OCI-LY1 (cell line): Measurements from ENCODE around the gene NBDY.
"Not testable (repeated sequence)": the region's sequence is repeated elsewhere in the genome, so short reads cannot be mapped to it uniquely, and the experiment has no call there.

Experiments
- H2AFZ ChIP-seq: fragments of 200-600 bp; sonication (generic), shearing (Covaris generic); 2 replicates; pipeline ENCODE4 v1.6.0; 2014; ENCODE audit warnings: antibody characterized with exemption, mild to moderate bottlenecking, low read length
- H3F3A ChIP-seq: fragments of 200-600 bp; sonication (generic), shearing (Covaris generic); 2 replicates; pipeline ENCODE4 v1.6.0; 2014; ENCODE audit warnings: mild to moderate bottlenecking, antibody characterized with exemption, low read length, moderate library complexity; ENCODE audit not compliant: insufficient read depth
- H3K27ac ChIP-seq: fragments of 200-600 bp; sonication (generic); 2 replicates; pipeline ENCODE4 v1.5.1; 2014; ENCODE audit warnings: low read length, mixed run types, mild to moderate bottlenecking, low read depth; ENCODE audit not compliant: poor library complexity, severe bottlenecking
- H3K27me3 ChIP-seq: fragments of 200-600 bp; sonication (generic); 2 replicates; pipeline ENCODE4 v1.6.0; 2014; ENCODE audit warnings: antibody characterized with exemption, mild to moderate bottlenecking, low read length, moderate library complexity; ENCODE audit not compliant: insufficient read depth
- H3K36me3 ChIP-seq: fragments of 200-600 bp; sonication (generic); 2 replicates; pipeline ENCODE4 v1.6.1; 2014; ENCODE audit warnings: mild to moderate bottlenecking, antibody characterized with exemption, low read length, moderate library complexity, mixed read lengths; ENCODE audit not compliant: insufficient read depth
- H3K4me1 ChIP-seq: fragments of 200-600 bp; sonication (generic); 2 replicates; pipeline ENCODE4 v1.5.1; 2014; ENCODE audit warnings: mild to moderate bottlenecking, low read length, moderate library complexity; ENCODE audit not compliant: insufficient read depth, severe bottlenecking
- H3K4me2 ChIP-seq: fragments of 200-600 bp; sonication (generic), shearing (Covaris generic); 2 replicates; pipeline ENCODE4 v1.6.1; 2014; ENCODE audit warnings: low read length
- H3K4me3 ChIP-seq: fragments of 200-600 bp; sonication (generic); 2 replicates; pipeline ENCODE4 v1.5.1; 2014; ENCODE audit warnings: low read length, low read depth, mild to moderate bottlenecking, mixed read lengths; ENCODE audit not compliant: poor library complexity, severe bottlenecking
- H3K79me2 ChIP-seq: fragments of 200-600 bp; shearing (Covaris generic); 2 replicates; pipeline ENCODE4 v1.6.1; 2016; ENCODE audit warnings: mixed run types, low read length, mixed read lengths; ENCODE audit not compliant: insufficient read depth
- H3K9ac ChIP-seq: fragments of 200-600 bp; sonication (generic), shearing (Covaris generic); 2 replicates; pipeline ENCODE4 v1.6.1; 2014; ENCODE audit warnings: mild to moderate bottlenecking, low read length, mixed read lengths
- H3K9me2 ChIP-seq: fragments of 200-600 bp; sonication (generic), shearing (Covaris generic); 2 replicates; pipeline ENCODE4 v1.6.1; 2014; ENCODE audit warnings: low read depth, mild to moderate bottlenecking, low read length, mixed read lengths
- H3K9me3 ChIP-seq: fragments of 200-600 bp; shearing (Covaris generic); 2 replicates; pipeline ENCODE4 v1.6.1; 2014; ENCODE audit warnings: low read length, mixed read lengths
- H4K20me1 ChIP-seq: fragments of 200-600 bp; sonication (generic), shearing (Covaris generic); 2 replicates; pipeline ENCODE4 v1.6.0; 2016; ENCODE audit warnings: mild to moderate bottlenecking, low read length; ENCODE audit not compliant: insufficient read depth
- CTCF ChIP-seq: fragments of 200-600 bp; sonication (generic), shearing (Covaris generic); IDR thresholded peaks from 2 replicates; pipeline ENCODE4 v1.5.1; 2017; ENCODE audit warnings: mild to moderate bottlenecking, antibody characterized with exemption, low read length, moderate library complexity, mixed read lengths
- EZH2 ChIP-seq: fragments of 200-600 bp; sonication (generic), shearing (Covaris generic); IDR thresholded peaks from 2 replicates; pipeline ENCODE4 v1.8.0; 2017; ENCODE audit warnings: borderline replicate concordance, mixed run types, mild to moderate bottlenecking, antibody characterized with exemption, low read length, moderate library complexity, mixed read lengths

The NBDY gene

GRCh38 chrX:56805399-56805798 is 76.4 kb downstream of the NBDY start:
- no peak for TF ChIP-seq EZH2
- TF ChIP-seq CTCF = no peak
- Histone ChIP-seq H3K4me1 (peaks cover 35% of the 10 kb centered on the region), H3K79me2 (no peaks in the 10 kb centered on the region), H3K9me2 (no peaks in the 10 kb centered on the region), H4K20me1 (no peaks in the 10 kb centered on the region), H3K36me3 (no peaks in the 10 kb centered on the region), H3F3A (no peaks in the 10 kb centered on the region), H3K9me3 (no peaks in the 10 kb centered on the region), H3K9ac (no peak overlapping the region), H3K4me3 (no peak overlapping the region), H3K4me2 (no peak overlapping the region), H3K27ac (no peak overlapping the region), H2AFZ (no peak overlapping the region), H3K27me3 (no peaks in the 10 kb centered on the region)

DNA sequence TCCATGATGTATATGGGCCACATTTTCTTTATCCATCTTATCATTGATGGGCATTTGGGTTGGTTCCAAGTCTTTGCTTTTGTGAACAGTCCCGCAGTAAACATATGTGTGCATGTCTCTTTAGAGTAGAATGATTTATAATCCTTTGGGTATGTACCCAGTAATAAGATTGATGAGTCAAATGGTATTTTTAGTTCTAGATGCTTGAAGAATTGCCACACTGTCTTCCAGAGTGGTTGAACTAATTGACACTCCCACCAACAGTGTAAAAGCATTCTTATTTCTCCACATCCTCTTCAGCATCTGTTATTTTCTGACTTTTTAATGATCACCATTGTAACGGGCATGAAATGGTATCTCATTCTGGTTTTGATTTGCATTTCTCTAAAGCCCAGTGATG is 77.1 kb downstream of the NBDY start:
- not testable (repeated sequence) for H3K79me2 ChIP-seq, H4K20me1 ChIP-seq, H3K9me3 ChIP-seq, H3K4me2 ChIP-seq, H3K9me2 ChIP-seq, H3K27ac ChIP-seq, H3K9ac ChIP-seq, H3K4me3 ChIP-seq, H3K27me3 ChIP-seq, H2AFZ ChIP-seq, H3K36me3 ChIP-seq, H3F3A ChIP-seq
- H3K4me1 ChIP-seq = peaks cover 33% of the 10 kb centered on the region

DNA sequence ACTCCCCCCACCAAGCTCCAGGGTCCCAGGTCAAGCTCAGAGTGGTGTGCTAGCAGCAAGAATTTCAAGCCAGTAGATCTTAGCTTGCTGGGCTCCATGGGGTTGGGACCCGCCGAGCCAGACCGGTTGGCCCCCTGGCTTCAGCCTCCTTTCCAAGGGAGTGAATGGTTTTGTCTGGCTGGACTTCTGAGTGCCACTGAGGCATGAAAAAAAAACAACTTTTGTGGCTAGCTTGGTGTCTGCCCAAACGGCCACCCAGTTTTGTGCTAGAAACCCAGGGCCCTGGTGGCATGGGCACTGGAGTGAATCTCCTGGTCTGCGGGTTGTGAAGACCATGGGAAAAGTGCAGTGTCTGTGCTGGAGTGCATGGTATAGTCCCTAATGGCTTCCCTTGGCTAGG is 82.6 kb downstream of the NBDY start:
- TF ChIP-seq CTCF (no peak), EZH2 (no peak)
- H3K27me3 ChIP-seq = no peaks in the 10 kb centered on the region
- no peaks in the 10 kb centered on the region for H3K79me2 ChIP-seq
- H3K9me3 ChIP-seq = no peaks in the 10 kb centered on the region
- H3K27ac ChIP-seq = peak overlapping the region; percentile 65
- no peaks in the 10 kb centered on the region for H3K9me2 ChIP-seq
- H3K36me3 ChIP-seq = no peaks in the 10 kb centered on the region
- H3K9ac ChIP-seq = no peak overlapping the region
- no peaks in the 10 kb centered on the region for H3F3A ChIP-seq
- H4K20me1 ChIP-seq = no peaks in the 10 kb centered on the region
- H3K4me2 ChIP-seq = peak overlapping the region; percentile 32; the same call in 1 of the 2 replicates
- H3K4me1 ChIP-seq = peaks cover 40% of the 10 kb centered on the region
- H2AFZ ChIP-seq = no peak overlapping the region
- H3K4me3 ChIP-seq = no peak overlapping the region

GRCh38 chrX:56812515-56813105 is 83.6 kb downstream of the NBDY start:
- Histone ChIP-seq H3K9me3 (no peaks in the 10 kb centered on the region), H3F3A (no peaks in the 10 kb centered on the region), H2AFZ (no peak overlapping the region), H3K4me3 (peak overlapping the region; percentile 40), H4K20me1 (no peaks in the 10 kb centered on the region), H3K9me2 (no peaks in the 10 kb centered on the region), H3K9ac (peak overlapping the region; percentile 26; the same call in 1 of the 2 replicates), H3K4me2 (peak overlapping the region; percentile 73), H3K79me2 (no peaks in the 10 kb centered on the region), H3K27ac (peak overlapping the region; percentile 60), H3K36me3 (no peaks in the 10 kb centered on the region), H3K27me3 (no peaks in the 10 kb centered on the region), H3K4me1 (peaks cover 40% of the 10 kb centered on the region)
- no peak for TF ChIP-seq CTCF
- no peak for TF ChIP-seq EZH2
